Uterus (tissue), 2 donors: ENCODE data around the gene ADCY4.

Source experiments
- CTCF ChIP-seq, 4 experiments: fragments of 200-600 bp in 2 of 4; fragments of 450-650 bp in 2 of 4; sonication (generic) in 2 of 4; IDR thresholded peaks; one replicate each; pipeline ENCODE4 v1.5.1; 2016 to 2019; ENCODE audit warnings: antibody characterized with exemption in 4 of 4, mild to moderate bottlenecking in 2 of 4, moderate library complexity in 1 of 4
- POLR2A ChIP-seq, 2 donors: fragments of 450-650 bp; IDR thresholded peaks; one replicate each; pipeline ENCODE4 v1.6.1; 2016; ENCODE audit warnings: antibody characterized with exemption in 2 of 2, mild to moderate bottlenecking in 1 of 2, moderate library complexity in 1 of 2

GRCh38 chr14:24277071-24277470 lies 57.8 kb downstream of the ADCY4 start:
- TF ChIP-seq POLR2A (IDR thresholded peaks at IDR 0.05) (no peak), CTCF (IDR thresholded peaks at IDR 0.05) (no peak)
